ENCODE measurements around the gene STH. TPM values are rescaled to one million over a fixed set of nuclear protein-coding genes. Genes with fewer than 3 reads are reported as not detected.
A peak's percentile ranks its signal among the peaks of the same experiment; 100 is the strongest.

STH gene
- total and polyA plus RNA-seq, 2 donors from 2014 or later: not detected

DNA sequence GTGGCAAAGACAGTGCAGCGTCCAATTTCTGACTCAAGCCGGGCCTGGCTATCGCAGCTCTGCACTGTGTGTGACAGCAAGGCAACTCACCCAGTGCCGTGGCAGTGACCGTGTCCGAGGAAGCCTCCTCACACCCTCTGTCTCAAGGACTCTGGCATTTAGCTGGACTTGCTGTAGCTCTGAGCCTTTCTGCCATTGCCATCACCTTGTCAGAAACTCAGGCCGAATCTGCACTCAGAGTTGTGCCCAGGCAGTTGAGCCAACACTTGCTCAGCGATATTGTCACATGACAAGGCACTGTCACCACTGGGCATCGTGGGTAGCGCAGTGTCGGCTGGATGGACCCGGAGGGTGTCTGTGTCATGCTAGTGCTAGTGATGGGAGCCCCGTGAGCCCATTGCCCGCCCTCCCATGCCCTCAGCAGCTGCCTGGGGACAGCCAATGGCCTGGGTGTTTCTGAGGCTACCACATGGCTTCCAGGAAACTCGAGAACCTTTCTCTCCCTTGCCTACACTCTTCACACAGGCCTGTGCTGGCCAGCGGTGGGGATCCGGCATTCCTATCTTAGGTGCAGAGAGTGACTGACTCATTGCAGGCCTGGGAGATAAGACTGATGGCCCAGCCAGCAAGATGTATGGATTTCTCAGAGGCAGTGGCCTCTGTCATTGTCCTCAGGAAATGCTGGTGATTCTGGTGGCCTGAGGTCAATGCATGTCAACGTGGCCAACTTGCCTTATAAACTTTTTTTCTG lies 22.1 kb upstream of the STH start:
- Histone ChIP-seq H3K4me1 (ENCODE audit: control insufficient read depth in 2 of 3, insufficient read depth in 2 of 3, low read depth in 1 of 3, low read length in 3 of 3) (no peaks in the 10 kb centered on the region), H3K4me3 (ENCODE audit: low read length in 3 of 3) (no peak overlapping the region), H3K27me3 (ENCODE audit: control insufficient read depth, insufficient read depth, low read length) (no peaks in the 10 kb centered on the region), H3K36me3 (ENCODE audit: control insufficient read depth in 2 of 3, insufficient read depth in 3 of 3, low read length in 3 of 3) (peaks cover 0 to 3% (median 0%) of the 10 kb centered on the region in 3 donors), H3K27ac (ENCODE audit: low read depth in 2 of 2, low read length in 2 of 2) (no peak overlapping the region), H3K9me3 (ENCODE audit: control insufficient read depth in 2 of 3, insufficient read depth in 1 of 3, low read length in 3 of 3) (no peaks in the 10 kb centered on the region), H3K9ac (ENCODE audit: low read length in 3 of 3) (no peak overlapping the region)
- DNase-seq (peak in 1 of 5 donors; percentile 65), FAIRE-seq (no peak)
- intact Hi-C loops (cut with DNase I): no loop called here
- TF ChIP-seq, protein P1, sequence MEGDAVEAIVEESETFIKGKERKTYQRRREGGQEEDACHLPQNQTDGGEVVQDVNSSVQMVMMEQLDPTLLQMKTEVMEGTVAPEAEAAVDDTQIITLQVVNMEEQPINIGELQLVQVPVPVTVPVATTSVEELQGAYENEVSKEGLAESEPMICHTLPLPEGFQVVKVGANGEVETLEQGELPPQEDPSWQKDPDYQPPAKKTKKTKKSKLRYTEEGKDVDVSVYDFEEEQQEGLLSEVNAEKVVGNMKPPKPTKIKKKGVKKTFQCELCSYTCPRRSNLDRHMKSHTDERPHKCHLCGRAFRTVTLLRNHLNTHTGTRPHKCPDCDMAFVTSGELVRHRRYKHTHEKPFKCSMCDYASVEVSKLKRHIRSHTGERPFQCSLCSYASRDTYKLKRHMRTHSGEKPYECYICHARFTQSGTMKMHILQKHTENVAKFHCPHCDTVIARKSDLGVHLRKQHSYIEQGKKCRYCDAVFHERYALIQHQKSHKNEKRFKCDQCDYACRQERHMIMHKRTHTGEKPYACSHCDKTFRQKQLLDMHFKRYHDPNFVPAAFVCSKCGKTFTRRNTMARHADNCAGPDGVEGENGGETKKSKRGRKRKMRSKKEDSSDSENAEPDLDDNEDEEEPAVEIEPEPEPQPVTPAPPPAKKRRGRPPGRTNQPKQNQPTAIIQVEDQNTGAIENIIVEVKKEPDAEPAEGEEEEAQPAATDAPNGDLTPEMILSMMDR (IDR thresholded peaks at IDR 0.05; ENCODE audit: borderline replicate concordance, extremely low read depth, insufficient read depth): no peak

DNA sequence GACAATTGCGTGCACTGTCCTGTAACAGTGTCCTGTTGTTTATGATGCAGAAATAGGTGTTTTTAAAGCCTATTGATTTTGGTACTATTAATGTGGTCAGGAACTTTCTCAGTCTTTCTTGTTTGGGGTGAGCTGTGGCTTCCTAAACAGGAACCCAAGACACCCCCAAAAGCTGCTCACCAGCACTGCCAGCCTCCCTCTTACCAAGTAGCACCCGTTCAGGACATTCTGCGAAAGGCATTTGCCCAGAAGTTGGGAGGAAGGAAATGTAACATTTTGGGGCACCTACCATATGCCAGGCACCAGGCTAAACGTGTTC lies 21.6 kb upstream of the STH start:
- intact Hi-C loops (cut with DNase I): no loop called here
- no peak overlapping the region for H3K9ac ChIP-seq (ENCODE audit: low read length in 3 of 3)
- H3K27ac ChIP-seq (ENCODE audit: low read depth in 2 of 2, low read length in 2 of 2): no peak overlapping the region
- FAIRE-seq (no peak), DNase-seq (no peak)
- H3K4me3 ChIP-seq (ENCODE audit: low read length in 3 of 3): no peak overlapping the region
- H3K27me3 ChIP-seq (ENCODE audit: control insufficient read depth, insufficient read depth, low read length): no peaks in the 10 kb centered on the region
- no peaks in the 10 kb centered on the region for H3K9me3 ChIP-seq (ENCODE audit: control insufficient read depth in 2 of 3, insufficient read depth in 1 of 3, low read length in 3 of 3)
- no peaks in the 10 kb centered on the region for H3K4me1 ChIP-seq (ENCODE audit: control insufficient read depth in 2 of 3, insufficient read depth in 2 of 3, low read depth in 1 of 3, low read length in 3 of 3)
- H3K36me3 ChIP-seq (ENCODE audit: control insufficient read depth in 2 of 3, insufficient read depth in 3 of 3, low read length in 3 of 3): no peaks in the 10 kb centered on the region
- TF ChIP-seq, protein P1 (IDR thresholded peaks at IDR 0.05; ENCODE audit: borderline replicate concordance, extremely low read depth, insufficient read depth): no peak

DNA sequence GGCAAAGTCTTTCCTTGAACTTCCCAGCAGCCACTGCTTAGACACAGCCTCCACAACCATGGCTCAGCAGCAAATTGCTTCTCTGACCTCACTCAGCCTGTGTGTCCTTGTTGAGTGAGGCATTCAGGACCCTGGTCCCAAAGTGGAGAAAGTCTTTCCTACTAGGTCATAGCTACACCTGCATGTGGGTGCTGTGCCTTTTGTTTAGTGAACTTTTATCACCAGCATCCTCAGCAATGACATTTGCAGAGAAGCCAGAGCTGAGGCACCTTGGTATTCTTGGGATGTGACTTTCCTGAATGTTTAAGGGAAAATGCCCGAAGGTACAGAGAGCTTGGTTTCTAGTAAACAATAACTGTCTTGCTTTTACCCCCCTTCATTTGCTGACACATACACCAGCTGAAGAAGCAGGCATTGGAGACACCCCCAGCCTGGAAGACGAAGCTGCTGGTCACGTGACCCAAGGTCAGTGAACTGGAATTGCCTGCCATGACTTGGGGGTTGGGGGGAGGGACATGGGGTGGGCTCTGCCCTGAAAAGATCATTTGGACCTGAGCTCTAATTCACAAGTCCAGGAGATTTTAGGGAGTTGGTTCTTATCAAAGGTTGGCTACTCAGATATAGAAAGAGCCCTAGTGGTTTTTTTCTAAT lies 20.9 kb upstream of the STH start:
- Histone ChIP-seq H3K4me1 (ENCODE audit: control insufficient read depth in 2 of 3, insufficient read depth in 2 of 3, low read depth in 1 of 3, low read length in 3 of 3) (no peaks in the 10 kb centered on the region), H3K4me3 (ENCODE audit: low read length in 3 of 3) (no peak overlapping the region), H3K27ac (ENCODE audit: low read depth in 2 of 2, low read length in 2 of 2) (no peak overlapping the region), H3K9me3 (ENCODE audit: control insufficient read depth in 2 of 3, insufficient read depth in 1 of 3, low read length in 3 of 3) (no peaks in the 10 kb centered on the region), H3K9ac (ENCODE audit: low read length in 3 of 3) (no peak overlapping the region), H3K36me3 (ENCODE audit: control insufficient read depth in 2 of 3, insufficient read depth in 3 of 3, low read length in 3 of 3) (no peaks in the 10 kb centered on the region), H3K27me3 (ENCODE audit: control insufficient read depth, insufficient read depth, low read length) (no peaks in the 10 kb centered on the region)
- intact Hi-C loops (cut with DNase I): no loop called here
- TF ChIP-seq, protein P1 (IDR thresholded peaks at IDR 0.05; ENCODE audit: borderline replicate concordance, extremely low read depth, insufficient read depth): no peak
- peak in 1 of 5 donors; percentile 18 for DNase-seq
- no peak for FAIRE-seq
